GM23338 (cell line): ENCODE measurements around the gene PRTFDC1.
"Not testable (repeated sequence)": the region's sequence is repeated elsewhere in the genome, so short reads cannot be mapped to it uniquely, and the experiment has no call there.

Experiments used
- REST ChIP-seq: IDR thresholded peaks from one replicate; pipeline ENCODE4 v1.6.1; 2018; ENCODE audit warnings: antibody characterized with exemption; ENCODE audit not compliant: unreplicated experiment
- TF ChIP-seq, protein P1 (sequence below): fragments of 250-450 bp; sonication (Bioruptor Pico); IDR thresholded peaks from 2 replicates; pipeline ENCODE4 v1.5.0; 2020; ENCODE audit warnings: mild to moderate bottlenecking, moderate library complexity

- TF ChIP-seq, protein P1, sequence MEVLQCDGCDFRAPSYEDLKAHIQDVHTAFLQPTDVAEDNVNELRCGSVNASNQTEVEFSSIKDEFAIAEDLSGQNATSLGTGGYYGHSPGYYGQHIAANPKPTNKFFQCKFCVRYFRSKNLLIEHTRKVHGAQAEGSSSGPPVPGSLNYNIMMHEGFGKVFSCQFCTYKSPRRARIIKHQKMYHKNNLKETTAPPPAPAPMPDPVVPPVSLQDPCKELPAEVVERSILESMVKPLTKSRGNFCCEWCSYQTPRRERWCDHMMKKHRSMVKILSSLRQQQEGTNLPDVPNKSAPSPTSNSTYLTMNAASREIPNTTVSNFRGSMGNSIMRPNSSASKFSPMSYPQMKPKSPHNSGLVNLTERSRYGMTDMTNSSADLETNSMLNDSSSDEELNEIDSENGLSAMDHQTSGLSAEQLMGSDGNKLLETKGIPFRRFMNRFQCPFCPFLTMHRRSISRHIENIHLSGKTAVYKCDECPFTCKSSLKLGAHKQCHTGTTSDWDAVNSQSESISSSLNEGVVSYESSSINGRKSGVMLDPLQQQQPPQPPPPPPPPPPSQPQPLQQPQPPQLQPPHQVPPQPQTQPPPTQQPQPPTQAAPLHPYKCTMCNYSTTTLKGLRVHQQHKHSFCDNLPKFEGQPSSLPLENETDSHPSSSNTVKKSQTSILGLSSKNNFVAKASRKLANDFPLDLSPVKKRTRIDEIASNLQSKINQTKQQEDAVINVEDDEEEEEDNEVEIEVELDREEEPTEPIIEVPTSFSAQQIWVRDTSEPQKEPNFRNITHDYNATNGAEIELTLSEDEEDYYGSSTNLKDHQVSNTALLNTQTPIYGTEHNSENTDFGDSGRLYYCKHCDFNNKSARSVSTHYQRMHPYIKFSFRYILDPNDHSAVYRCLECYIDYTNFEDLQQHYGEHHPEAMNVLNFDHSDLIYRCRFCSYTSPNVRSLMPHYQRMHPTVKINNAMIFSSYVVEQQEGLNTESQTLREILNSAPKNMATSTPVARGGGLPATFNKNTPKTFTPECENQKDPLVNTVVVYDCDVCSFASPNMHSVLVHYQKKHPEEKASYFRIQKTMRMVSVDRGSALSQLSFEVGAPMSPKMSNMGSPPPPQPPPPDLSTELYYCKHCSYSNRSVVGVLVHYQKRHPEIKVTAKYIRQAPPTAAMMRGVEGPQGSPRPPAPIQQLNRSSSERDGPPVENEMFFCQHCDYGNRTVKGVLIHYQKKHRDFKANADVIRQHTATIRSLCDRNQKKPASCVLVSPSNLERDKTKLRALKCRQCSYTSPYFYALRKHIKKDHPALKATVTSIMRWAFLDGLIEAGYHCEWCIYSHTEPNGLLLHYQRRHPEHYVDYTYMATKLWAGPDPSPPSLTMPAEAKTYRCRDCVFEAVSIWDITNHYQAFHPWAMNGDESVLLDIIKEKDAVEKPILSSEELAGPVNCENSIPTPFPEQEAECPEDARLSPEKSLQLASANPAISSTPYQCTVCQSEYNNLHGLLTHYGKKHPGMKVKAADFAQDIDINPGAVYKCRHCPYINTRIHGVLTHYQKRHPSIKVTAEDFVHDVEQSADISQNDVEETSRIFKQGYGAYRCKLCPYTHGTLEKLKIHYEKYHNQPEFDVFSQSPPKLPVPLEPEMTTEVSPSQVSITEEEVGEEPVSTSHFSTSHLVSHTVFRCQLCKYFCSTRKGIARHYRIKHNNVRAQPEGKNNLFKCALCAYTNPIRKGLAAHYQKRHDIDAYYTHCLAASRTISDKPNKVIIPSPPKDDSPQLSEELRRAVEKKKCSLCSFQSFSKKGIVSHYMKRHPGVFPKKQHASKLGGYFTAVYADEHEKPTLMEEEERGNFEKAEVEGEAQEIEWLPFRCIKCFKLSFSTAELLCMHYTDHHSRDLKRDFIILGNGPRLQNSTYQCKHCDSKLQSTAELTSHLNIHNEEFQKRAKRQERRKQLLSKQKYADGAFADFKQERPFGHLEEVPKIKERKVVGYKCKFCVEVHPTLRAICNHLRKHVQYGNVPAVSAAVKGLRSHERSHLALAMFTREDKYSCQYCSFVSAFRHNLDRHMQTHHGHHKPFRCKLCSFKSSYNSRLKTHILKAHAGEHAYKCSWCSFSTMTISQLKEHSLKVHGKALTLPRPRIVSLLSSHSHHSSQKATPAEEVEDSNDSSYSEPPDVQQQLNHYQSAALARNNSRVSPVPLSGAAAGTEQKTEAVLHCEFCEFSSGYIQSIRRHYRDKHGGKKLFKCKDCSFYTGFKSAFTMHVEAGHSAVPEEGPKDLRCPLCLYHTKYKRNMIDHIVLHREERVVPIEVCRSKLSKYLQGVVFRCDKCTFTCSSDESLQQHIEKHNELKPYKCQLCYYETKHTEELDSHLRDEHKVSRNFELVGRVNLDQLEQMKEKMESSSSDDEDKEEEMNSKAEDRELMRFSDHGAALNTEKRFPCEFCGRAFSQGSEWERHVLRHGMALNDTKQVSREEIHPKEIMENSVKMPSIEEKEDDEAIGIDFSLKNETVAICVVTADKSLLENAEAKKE (CRISPR knock-in tag), result not testable (repeated sequence)
- not testable (repeated sequence) for TF ChIP-seq REST
These were observed 5.2 kb upstream of the PRTFDC1 start for GRCh38 chr10:24957624-24958051.
